Measurements from ENCODE around the gene CNOT1.

Gene CNOT1

GRCh38 chr16:58563235-58563634 is 66.4 kb downstream of the CNOT1 start:
- ChIA-PET POLR2A (no interaction called here), CTCF (no interaction called here)
- H3K4me3 ChIP-seq (ENCODE audit: low read depth, low read length) = no peak overlapping the region
- DNase-seq (ENCODE audit: low read depth, low spot score) = no peak
- TF ChIP-seq CTCF (IDR thresholded peaks at IDR 0.05; ENCODE audit: insufficient read depth, low read length, missing control alignments) = no peak

- POLR2A ChIA-PET = no interaction called here
- H3K4me3 ChIP-seq (ENCODE audit: low read depth, low read length) = no peak overlapping the region
- no peak for DNase-seq (ENCODE audit: low read depth, low spot score)
- CTCF ChIA-PET = interaction anchor here (0.9 kb wide), 1 partner anchor 43 kb away, joined by 3 read pairs; no protein-coding TSS in a partner anchor
- TF ChIP-seq CTCF (IDR thresholded peaks at IDR 0.05; ENCODE audit: insufficient read depth, low read length, missing control alignments) = no peak
Measured at GRCh38 chr16:58556678-58557077, 72.9 kb downstream of the CNOT1 start.

- POLR2A ChIA-PET = no interaction called here
- H3K4me3 ChIP-seq (ENCODE audit: low read depth, low read length) = no peak overlapping the region
- no peak for TF ChIP-seq CTCF (IDR thresholded peaks at IDR 0.05; ENCODE audit: insufficient read depth, low read length, missing control alignments)
- DNase-seq (ENCODE audit: low read depth, low spot score) = no peak
- CTCF ChIA-PET = no interaction called here
Measured at GRCh38 chr16:58551496-58551895, 78.1 kb downstream of the CNOT1 start.

- TF ChIP-seq CTCF (IDR thresholded peaks at IDR 0.05; ENCODE audit: insufficient read depth, low read length, missing control alignments) = no peak
- POLR2A ChIA-PET = interaction anchor here (0.7 kb wide), 1 partner anchor 51 kb away, joined by 3 read pairs; no protein-coding TSS in a partner anchor
- CTCF ChIA-PET = no interaction called here
- DNase-seq (ENCODE audit: low read depth, low spot score) = no peak
- no peak overlapping the region for H3K4me3 ChIP-seq (ENCODE audit: low read depth, low read length)
Measured at GRCh38 chr16:58548378-58548777, 81.2 kb downstream of the CNOT1 start.

- no peak overlapping the region for H3K4me3 ChIP-seq (ENCODE audit: low read depth, low read length)
- no peak for TF ChIP-seq CTCF (IDR thresholded peaks at IDR 0.05; ENCODE audit: insufficient read depth, low read length, missing control alignments)
- ChIA-PET POLR2A (no interaction called here), CTCF (interaction anchor here (0.6 kb wide), 1 partner anchor 118 kb away, joined by 3 read pairs; no protein-coding TSS in a partner anchor)
- no peak for DNase-seq (ENCODE audit: low read depth, low spot score)
Measured at GRCh38 chr16:58543685-58544084, 85.9 kb downstream of the CNOT1 start.

GRCh38 chr16:58542291-58542690 is 87.3 kb downstream of the CNOT1 start:
- no peak for TF ChIP-seq CTCF (IDR thresholded peaks at IDR 0.05; ENCODE audit: insufficient read depth, low read length, missing control alignments)
- POLR2A ChIA-PET = no interaction called here
- no peak for DNase-seq (ENCODE audit: low read depth, low spot score)
- no peak overlapping the region for H3K4me3 ChIP-seq (ENCODE audit: low read depth, low read length)
- CTCF ChIA-PET = interaction anchor here (1.4 to 2.1 kb wide), 2 partner anchors 18 to 30 kb away, joined by 4 to 5 read pairs; no protein-coding TSS in a partner anchor
